GM12891 (cell line): ENCODE measurements around the gene CEP120.

Source experiments
- POLR2A ChIP-seq: IDR thresholded peaks from 2 replicates; pipeline ENCODE4 v1.6.1; 2011; ENCODE audit warnings: low read depth, low read length, control low read depth
- POLR2AphosphoS5 ChIP-seq: IDR thresholded peaks from 2 replicates; pipeline ENCODE4 v1.6.1; 2011; ENCODE audit warnings: low read depth, low read length, control low read depth
- POU2F2 ChIP-seq: IDR thresholded peaks from 2 replicates; pipeline ENCODE4 v1.6.1; 2011; ENCODE audit warnings: low read depth, mild to moderate bottlenecking, control low read depth, low read length, moderate library complexity
- SPI1 ChIP-seq: IDR thresholded peaks from 2 replicates; pipeline ENCODE4 v1.6.1; 2011; ENCODE audit warnings: low read depth, low read length, control low read depth
- TAF1 ChIP-seq: IDR thresholded peaks from 2 replicates; pipeline ENCODE4 v1.6.1; 2011; ENCODE audit warnings: low read depth, low read length, control low read depth

DNA sequence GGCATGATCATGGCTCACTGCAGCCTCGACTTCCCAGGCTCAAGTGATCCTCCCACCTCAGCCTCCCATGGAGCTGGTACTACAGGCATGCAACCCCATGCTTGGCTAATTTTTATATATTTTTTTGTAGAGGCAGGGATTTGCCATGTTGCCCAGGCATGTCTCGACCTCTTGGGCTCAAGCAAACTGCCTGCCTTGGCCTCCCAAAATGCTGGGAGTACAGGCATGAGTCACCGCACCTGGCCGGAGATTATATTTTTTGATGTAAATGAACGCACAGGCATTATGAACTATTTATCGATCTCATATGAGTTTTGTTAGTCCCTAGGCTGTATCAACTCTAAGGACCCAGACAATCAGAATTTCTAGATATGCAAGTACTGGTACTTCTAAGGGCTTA lies 25.5 kb upstream of the CEP120 start:
- TF ChIP-seq POLR2A (no peak), SPI1 (no peak), POU2F2 (no peak), POLR2AphosphoS5 (no peak), TAF1 (no peak)
